Measurements from ENCODE around the gene ABCA7. TPM values are rescaled to one million over a fixed set of nuclear protein-coding genes. Genes with fewer than 3 reads are reported as not detected.
A peak's percentile ranks its signal among the peaks of the same experiment; 100 is the strongest.

Gene ABCA7
- total RNA-seq, 1 experiment from 2014 or later = 56.9 TPM

- DNase-seq (ENCODE audit: low spot score) = no peak
These were observed 14.5 kb downstream of the ABCA7 start for GRCh38 chr19:1054102-1055027.

- DNase-seq (ENCODE audit: low spot score) = no peak
These were observed 15.1 kb downstream of the ABCA7 start for GRCh38 chr19:1055028-1055425.

- no peak for DNase-seq (ENCODE audit: low spot score)
These were observed 16.1 kb downstream of the ABCA7 start for GRCh38 chr19:1055886-1056620.

GRCh38 chr19:1057176-1057855 is 17.4 kb downstream of the ABCA7 start:
- peak; percentile 32 for DNase-seq (ENCODE audit: low spot score)

DNA sequence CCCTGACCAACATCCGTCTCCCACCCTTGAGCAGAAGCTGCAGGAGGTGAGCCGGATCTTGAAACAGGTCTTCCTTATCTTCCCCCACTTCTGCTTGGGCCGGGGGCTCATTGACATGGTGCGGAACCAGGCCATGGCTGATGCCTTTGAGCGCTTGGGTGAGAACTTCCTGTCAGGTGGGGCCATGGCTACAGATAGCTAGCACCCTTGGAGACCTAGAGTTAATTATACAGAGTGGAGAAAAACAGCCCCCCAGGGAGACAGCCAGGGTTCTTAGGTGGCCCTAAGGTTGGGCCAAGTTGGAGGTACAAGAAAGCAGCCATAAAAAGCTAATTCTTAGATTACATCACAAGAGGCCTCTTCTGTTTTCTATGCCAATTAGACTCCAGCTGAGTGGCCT is 18.2 kb downstream of the ABCA7 start:
- no peak for DNase-seq (ENCODE audit: low spot score)

- no peak for DNase-seq (ENCODE audit: low spot score)
These were observed 20.8 kb downstream of the ABCA7 start for GRCh38 chr19:1060689-1061088.

DNA sequence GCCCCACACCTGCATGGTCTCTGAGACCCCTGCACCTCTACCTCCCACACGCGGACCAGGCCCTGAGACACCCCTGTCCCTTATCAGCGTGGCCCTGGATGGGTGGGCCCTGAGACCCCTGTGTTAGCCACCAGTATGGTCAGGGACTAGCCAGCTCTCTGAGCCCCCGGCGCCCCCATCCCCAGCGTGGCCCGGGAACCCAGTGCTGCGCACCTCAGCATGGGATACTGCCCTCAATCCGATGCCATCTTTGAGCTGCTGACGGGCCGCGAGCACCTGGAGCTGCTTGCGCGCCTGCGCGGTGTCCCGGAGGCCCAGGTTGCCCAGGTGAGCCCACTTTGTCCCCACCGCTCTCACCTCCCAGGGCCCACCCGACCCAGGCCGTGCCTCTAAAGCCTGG is 22.1 kb downstream of the ABCA7 start:
- DNase-seq (ENCODE audit: low spot score) = no peak

DNA sequence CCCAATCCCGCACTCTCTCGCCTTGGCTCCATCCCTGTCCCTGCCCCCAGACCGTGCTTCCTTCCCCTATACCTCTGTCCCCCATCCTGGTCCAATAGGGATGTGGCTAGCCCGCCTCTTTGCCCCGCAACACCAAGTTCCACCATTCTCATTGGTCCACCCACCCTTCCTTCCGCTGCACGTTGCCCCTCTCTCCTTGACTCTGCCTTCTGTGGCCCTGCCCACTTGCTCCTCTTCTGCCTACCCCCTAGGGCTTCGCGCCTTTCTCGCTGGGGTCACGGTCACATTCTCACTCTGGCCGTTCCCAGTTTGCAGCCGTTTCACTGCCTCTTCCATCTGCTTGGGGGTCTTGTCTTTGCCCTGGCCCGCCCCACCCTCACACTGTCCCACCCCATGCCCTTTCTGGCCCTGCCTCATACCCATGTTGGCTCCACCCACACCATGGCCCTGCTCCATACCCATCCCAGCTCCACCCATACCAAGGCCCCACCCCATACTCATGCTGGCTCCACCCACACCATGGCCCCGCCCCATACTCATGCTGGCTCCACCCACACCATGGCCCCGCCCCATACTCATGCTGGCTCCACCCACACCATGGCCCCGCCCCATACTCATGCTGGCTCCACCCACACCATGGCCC is 22.6 kb downstream of the ABCA7 start:
- no peak for DNase-seq (ENCODE audit: low spot score)

- peak; percentile 35 for DNase-seq (ENCODE audit: low spot score)
These were observed 23.4 kb downstream of the ABCA7 start for GRCh38 chr19:1063030-1063908.

- peak; percentile 67 for DNase-seq (ENCODE audit: low spot score)
These were observed 24.2 kb downstream of the ABCA7 start for GRCh38 chr19:1063909-1064660.

GRCh38 chr19:1064661-1065605 is 25.0 kb downstream of the ABCA7 start:
- peak; percentile 76 for DNase-seq (ENCODE audit: low spot score)

DNA sequence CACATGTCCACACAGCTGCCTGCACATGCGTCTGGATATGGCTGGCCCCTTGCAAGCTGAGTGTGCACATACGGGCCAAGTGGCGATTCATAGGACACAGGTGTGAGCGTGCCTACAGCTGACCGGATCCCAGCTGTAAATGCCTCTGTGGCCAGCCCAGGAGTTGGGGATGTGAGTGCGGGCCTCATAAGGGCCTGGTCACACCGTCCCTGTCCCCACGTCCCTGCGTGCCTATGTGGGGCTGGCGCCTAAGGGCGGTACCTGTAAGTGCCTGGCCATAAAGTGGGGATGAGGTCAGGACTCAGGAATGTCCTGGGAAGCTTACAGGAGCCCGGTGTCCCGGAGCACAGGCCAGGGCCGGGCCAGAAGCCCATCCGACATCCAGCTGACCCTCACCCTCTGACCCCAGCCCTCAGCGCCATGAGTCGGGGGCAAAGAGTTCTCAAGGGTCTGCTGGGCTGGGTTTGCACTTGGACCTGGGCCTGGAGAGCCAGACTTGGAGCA is 25.8 kb downstream of the ABCA7 start:
- DNase-seq (ENCODE audit: low spot score) = peak; percentile 76

DNA sequence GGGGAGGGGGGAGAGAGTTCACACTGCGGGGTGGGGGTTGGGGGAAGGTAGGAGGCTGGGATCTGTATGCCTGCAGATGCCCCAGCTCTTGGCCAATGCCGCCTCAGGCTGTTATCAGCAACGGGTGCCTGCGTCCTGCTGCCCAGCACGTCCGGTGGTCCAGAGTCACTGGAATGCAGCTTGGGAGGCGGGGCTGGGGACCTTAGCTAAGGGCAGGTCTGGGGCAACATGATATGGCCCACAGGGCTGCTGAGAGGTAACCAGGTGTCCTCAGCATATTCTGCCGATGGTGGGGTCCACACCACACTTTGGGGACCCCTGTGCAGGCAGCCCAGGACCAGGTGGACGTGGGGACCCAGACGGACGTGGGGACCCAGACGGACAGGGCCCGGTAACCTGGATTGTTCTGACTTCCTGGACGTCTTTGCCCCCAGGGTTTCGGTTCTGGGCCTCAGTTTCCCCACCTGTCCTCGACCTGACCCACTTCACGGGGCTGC is 26.4 kb downstream of the ABCA7 start:
- peak; percentile 36 for DNase-seq (ENCODE audit: low spot score)

GRCh38 chr19:1066748-1067340 is 26.9 kb downstream of the ABCA7 start, which contains the start of gene ARHGAP45:
Gene ARHGAP45, plus strand, starts transcription at chr19:1067167. Its CDS starts 239 bp downstream, at chr19:1067406.
- DNase-seq (ENCODE audit: low spot score) = no peak

DNA sequence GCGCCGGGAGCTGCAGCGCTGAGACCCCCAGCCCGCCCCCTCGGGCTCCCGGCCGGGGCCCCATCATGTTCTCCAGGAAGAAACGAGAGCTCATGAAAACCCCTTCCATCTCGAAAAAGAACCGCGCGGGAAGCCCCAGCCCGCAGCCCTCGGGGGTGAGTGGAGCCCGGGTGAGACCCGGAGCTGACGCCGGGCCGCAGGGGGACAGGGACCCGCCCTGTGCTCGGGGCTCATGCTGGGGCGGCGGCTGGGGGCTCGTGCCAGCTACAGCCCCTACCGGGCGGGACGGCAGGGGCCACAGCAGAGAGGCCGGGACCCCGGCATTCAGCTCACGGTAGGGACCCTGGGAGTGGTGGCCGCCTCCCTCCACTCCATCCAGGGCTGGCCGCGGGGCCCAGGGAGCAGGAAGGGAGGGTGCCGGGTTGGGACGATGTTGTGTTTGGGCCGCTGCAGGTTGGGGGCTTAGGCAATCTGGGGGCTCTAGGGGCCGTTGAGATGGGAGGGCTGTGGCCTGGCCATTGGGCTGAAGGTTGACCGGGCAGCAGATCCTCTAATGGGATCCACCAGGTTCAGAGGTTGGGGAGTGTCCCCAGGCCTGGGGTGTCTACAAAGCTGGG is 27.5 kb downstream of the ABCA7 start:
- DNase-seq (ENCODE audit: low spot score) = no peak

DNA sequence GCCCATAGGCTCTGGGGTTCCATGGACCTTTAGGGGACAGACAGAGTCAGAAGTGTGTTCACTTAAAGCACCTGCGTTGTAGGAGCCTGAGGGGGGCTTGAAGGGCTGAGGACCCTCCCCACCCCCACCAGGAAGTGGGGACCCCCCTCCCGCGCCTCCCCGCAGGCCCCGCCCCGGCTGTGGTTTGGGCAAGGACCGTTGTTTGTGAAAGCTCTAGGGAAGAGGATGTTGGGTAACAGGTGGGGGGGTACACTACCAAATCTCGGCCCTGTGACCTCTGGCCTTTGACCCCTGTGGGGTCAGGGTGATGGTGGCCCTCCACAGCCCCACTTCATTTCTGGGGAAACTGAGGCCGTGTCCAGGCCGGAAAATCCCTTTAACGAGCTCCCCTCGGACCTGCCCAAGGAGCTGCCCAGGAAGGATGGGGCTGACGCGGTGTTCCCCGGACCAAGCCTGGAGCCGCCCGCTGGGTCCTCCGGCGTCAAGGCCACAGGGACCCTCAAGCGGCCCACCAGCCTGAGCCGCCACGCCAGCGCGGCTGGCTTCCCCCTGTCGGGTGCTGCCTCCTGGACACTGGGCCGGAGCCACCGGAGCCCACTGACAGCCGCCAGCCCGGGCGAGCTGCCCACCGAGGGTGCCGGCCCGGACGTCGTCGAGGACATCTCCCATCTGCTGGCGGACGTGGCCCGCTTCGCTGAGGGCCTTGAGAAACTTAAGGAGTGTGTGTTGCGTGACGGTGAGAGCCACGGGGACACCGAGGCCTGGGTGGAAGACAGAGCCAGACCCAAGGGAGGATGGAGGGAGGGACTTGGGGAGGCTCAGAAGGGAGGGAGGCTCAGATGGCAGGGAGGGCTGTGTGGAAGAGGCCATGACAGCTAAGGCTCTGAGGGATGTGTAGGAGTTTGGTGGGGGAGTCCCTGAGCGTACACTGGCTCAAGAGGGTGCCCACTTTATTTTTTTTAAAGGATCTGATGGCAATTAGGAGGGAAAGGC is 28.4 kb downstream of the ABCA7 start:
- no peak for DNase-seq (ENCODE audit: low spot score)

Measured in HT-29 (cell line).